Stimulated activated CD4-positive, alpha-beta T cell treated with anti-CD3 and anti-CD28 coated beads, Interleukin-15, amount 100 ng/mL, for 1 hour (primary cell): ENCODE data around the gene MYH13.
A peak's percentile ranks its signal among the peaks of the same experiment; 100 is the strongest.

Source experiments
- DNase-seq, 2 donors: peaks; one replicate each; pipeline ENCODE4 v3.0.0-alpha.2; 2020; ENCODE audit warnings: low read depth in 1 of 2, low spot score in 1 of 2

The MYH13 gene

GRCh38 chr17:10349403-10349802 is 23.4 kb downstream of the MYH13 start:
- DNase-seq: no peak

- no peak for DNase-seq
These were observed 28.0 kb downstream of the MYH13 start for GRCh38 chr17:10344816-10345215.

- no peak for DNase-seq
These were observed 33.8 kb downstream of the MYH13 start for GRCh38 chr17:10339051-10339450.

- no peak for DNase-seq
These were observed 34.8 kb downstream of the MYH13 start for GRCh38 chr17:10337976-10338375.

- DNase-seq: no peak
These were observed 35.7 kb downstream of the MYH13 start for GRCh38 chr17:10337136-10337535.

GRCh38 chr17:10336393-10336792 is 36.4 kb downstream of the MYH13 start:
- DNase-seq: no peak

DNA sequence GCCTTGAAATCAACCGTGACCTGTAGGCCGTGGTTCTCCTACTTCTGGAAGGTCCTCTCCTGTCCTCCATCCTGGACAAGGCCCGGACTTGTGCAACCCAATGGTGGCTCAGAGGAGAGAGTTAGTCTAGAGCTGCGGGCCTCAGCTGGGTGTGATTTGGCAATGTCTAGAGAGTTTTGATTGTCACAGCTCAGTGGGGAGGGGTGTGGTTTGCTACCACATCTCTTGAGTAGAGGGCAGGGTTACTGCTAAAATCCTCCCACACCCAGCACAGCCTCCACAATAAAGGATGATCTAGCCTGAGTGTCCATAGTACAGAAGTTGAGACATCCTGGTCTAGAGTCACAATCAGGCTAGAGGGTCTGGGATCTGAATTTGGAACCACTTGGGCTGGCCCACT is 40.3 kb downstream of the MYH13 start:
- DNase-seq: no peak

- DNase-seq: no peak
These were observed 43.6 kb downstream of the MYH13 start for GRCh38 chr17:10328971-10329923.

GRCh38 chr17:10328206-10328605 is 44.6 kb downstream of the MYH13 start:
- no peak for DNase-seq

DNA sequence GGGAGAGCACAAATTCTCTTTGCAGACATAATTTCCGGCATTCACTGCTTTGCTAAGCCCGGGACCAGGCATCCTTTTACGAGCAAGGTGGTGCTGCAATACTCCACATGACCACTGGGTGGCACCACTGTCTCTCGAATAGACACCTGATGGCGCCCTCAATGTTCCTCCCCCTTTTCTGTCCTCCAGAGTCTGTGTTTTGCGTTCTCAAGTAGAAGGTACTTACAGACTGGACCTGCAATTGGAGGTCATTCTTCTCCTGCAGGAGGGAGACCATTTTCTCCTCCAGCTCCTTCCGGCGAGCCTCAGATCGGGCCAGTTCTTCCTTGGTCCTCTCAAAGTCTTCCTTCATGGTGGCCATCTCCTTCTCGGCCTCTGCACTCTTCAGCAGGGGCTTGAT is 45.2 kb downstream of the MYH13 start:
- DNase-seq: peak; percentile 10 to 45

DNA sequence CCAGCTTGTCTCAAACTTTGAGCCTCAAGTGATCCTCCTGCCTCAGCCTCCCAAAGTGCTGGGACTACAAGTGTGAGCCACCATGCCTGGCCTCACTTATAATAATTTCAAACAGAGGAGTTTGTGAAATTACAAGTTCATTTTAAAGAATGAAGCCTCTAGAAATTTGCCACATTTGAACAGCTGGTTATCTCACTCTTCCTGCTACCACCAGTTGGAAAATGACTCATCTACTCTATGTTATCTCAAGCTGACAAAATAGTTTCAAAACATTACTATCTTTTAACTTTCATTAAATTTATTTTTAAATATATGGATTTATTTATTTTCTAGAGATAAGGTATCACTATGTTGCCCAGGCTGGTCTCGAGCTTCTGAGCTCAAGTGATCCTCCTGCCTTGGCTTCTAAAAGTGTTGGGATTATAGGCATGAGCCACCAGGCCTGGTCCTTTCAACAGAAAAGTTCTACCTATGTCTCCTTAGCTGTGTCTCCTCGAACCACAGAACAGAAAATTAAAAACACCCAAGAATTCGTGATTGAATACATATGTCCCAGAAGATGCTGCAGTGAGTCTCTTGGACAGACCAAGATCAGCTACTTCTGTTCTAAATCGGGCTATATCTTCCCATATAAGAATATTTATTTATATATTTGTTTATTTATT is 47.6 kb downstream of the MYH13 start:
- no peak for DNase-seq

DNA sequence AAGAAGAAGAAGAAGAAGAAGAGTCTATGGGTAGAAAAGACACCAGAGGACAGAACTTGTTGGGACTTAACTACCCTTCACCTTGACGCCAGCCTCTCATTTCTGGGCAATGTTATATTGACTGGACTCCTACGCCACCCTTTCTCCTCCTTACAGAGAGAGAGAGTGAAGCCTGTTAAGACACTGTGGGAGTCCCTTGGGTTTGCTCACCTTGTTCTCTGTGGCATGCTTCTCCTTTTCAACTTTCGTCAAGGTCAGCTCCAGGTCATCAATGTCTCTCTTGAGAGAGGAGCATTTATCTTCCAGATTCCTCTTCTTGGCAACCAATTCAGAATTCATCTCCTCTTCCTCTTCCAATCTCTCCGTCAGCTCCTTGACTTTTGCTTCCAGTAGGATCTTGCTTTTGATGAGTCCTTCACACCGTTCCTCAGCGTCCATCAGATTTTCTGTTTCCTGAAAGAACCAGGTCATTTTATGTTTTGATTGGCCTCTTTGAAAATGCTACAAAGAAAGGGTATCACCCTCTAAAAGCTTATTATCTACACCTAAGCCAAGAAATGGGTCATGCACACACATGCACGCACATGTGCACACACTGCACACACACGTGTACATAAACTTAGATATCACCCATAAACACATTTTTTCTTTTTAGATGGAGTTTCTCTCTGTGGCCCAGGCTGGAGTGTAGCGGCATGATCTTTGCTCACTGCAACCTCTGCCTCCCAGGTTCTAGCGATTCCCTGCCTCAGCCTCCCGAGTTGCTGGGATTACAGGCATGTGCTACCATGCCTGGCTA is 48.8 kb downstream of the MYH13 start:
- DNase-seq: no peak

DNA sequence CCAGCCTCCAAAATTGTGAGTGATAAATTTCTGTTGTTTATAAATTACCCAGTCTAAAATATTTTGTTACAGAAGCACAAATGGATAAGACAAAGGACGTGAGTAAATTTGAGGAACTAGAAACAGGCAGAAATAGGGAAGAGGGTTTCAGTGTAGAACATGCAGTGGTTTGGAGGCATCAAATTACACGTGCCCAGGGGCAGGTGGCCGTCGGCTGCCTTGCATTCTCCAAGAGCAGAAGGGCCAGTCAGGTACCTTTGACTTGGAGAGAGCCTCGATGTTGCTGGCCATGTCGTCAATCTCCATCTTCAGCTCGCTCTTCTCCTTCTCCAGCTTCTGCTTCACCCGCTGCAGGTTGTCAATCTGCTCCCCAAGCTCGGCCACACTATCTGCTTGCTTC is 54.3 kb downstream of the MYH13 start:
- DNase-seq: no peak

- DNase-seq: no peak
These were observed 55.3 kb downstream of the MYH13 start for GRCh38 chr17:10317543-10317834.

- no peak for DNase-seq
These were observed 55.8 kb downstream of the MYH13 start for GRCh38 chr17:10316801-10317542.

DNA sequence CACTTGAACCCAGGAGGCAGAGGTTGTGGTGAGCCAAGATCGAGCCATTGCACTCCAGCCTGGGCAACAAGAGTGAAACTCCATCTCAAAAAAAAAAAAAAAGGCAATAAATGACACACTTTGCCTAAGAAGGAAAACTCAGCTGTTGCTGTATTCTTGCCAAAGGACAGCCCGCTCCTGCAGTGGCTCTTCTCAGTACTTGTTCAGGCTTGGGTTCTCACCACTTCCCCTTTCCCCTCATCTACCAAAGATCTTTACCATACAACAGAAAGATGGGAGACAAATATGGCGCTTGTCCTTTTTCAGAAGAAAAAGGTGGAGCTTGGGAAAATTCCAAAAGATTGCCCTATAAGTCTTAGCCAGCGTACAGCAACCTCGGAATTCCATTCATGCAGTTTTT is 58.5 kb downstream of the MYH13 start:
- DNase-seq: no peak

- DNase-seq: no peak
These were observed 59.7 kb downstream of the MYH13 start for GRCh38 chr17:10313037-10313672.

DNA sequence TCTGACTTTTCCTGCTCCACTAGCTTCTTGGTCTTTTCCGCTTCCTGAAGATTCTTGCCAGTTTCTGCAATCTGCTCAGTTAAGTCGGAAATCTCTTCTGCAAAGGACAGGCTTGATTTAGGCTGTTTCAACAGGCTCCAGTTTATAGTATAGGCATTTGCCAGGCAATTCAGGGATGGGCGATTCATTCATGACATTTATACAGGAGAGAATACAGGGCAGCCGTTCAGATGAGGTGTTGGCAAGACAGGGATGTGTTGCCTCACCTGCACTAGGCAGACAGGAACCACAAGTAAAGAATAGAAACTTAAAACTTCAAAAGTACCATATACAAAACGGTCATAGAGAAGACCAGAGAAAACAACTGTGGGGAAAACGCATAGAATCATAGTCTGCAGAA is 61.7 kb downstream of the MYH13 start:
- no peak for DNase-seq

DNA sequence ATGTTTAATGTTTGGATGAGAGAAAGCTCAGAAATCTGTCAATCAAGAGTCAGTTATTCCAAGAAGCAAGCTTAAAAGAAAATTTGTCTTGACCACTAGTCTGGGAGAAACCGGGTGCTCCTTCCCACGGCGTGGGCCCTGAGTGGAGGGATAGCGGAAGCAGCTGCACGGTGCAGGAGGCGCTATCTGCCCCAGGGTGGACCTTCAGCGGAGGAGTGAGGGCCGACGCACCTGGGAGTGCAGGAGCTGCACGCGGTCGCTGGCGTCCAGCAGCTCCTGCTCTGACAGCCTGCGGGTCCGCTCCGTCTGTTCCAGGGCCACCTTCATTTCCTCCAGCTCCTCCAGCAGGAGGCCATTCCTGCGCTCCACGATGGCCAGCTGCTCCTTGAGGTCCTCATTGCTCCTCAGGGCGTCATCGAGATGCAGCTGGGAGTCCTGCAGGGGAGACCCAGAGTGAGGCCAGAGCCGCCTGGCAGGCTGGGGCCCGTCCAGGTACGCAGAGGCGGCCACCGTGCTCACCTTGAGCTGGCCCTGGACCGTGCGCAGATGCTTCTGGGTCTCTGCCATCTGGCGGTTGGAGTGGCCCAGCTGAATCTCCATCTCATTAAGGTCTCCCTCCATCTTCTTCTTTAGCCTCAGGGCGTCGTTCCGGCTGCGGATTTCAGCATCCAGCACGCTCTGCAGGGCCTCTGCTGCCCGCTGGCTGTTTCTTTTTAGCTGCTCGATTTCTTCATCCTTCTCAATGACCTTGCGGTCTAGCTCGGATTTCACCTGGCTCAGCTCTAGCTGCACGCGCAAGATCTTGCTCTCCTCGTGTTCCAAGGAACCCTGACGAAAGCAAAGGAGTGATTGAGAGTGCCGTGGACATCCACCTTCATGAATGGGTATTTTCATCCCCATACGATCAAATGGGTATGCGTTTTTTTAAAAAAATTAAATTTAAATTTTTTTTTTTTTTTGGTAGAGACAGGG is 63.5 kb downstream of the MYH13 start:
- no peak for DNase-seq

DNA sequence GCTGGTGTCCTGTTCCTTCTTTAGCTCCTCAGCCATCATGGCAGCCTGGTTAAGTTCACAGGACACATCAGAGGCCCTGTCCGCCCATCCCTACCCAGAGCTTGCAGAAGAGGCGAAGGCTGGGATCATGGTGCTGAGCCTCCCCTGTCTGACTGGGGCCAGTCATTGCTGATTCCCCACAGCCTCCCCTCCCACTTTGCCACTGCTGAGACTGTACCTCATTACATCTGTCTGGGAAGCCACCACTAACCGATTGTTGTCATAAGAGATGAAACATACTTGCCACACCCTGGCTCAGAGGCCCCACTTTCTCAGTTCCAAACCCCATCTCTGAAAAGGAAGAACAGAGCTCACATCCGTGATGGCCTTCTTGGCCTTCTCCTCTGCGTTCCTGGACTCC is 66.2 kb downstream of the MYH13 start:
- DNase-seq: no peak
